CD14-positive monocyte (primary cell): Measurements from ENCODE around the gene DENND2C. TPM values are rescaled to one million over a fixed set of nuclear protein-coding genes. Genes with fewer than 3 reads are reported as not detected.

ENCODE experiments used
- DNase-seq, 3 donors: peaks; one replicate each; pipeline ENCODE4 v3.0.0-alpha.2; 2011 to 2022
- H2AFZ ChIP-seq: 2 replicates; pipeline ENCODE4 v1.6.0; 2012; ENCODE audit warnings: mild to moderate bottlenecking, low read depth, low read length, inconsistent platforms; ENCODE audit not compliant: insufficient read depth, poor library complexity, severe bottlenecking
- H3K27ac ChIP-seq, 2 donors: 1 replicate in 1 of 2; 2 replicates in 1 of 2; pipeline ENCODE4 v1.5.1; 2012 to 2013; ENCODE audit warnings: low read length in 2 of 2, control low read depth in 1 of 2, inconsistent platforms in 1 of 2, low read depth in 1 of 2, mild to moderate bottlenecking in 1 of 2
- H3K27me3 ChIP-seq, 2 donors: one replicate each; pipeline versions ENCODE4 v1.6.0 to v1.6.1; 2011 to 2013; ENCODE audit warnings: low read length in 2 of 2; ENCODE audit not compliant: control insufficient read depth in 2 of 2, insufficient read depth in 2 of 2
- H3K36me3 ChIP-seq, 2 donors: replicated peaks in 1 of 2; 1 replicate in 1 of 2; 2 replicates in 1 of 2; pipeline versions ENCODE4 v1.5.1 to v1.6.1; 2012 to 2013; ENCODE audit warnings: low read length in 2 of 2, control low read depth in 1 of 2, inconsistent platforms in 1 of 2, mild to moderate bottlenecking in 1 of 2; ENCODE audit not compliant: insufficient read depth in 2 of 2, control insufficient read depth in 1 of 2
- H3K4me1 ChIP-seq, 2 donors: 1 replicate in 1 of 2; 2 replicates in 1 of 2; pipeline versions ENCODE4 v1.5.1 to v1.6.1; 2012 to 2013; ENCODE audit warnings: low read length in 2 of 2, control low read depth in 1 of 2, inconsistent platforms in 1 of 2, mild to moderate bottlenecking in 1 of 2, moderate library complexity in 1 of 2; ENCODE audit not compliant: insufficient read depth in 2 of 2, control insufficient read depth in 1 of 2
- H3K4me2 ChIP-seq: replicated peaks from 2 replicates; pipeline ENCODE3; 2012; ENCODE audit warnings: low read length, moderate library complexity, mild to moderate bottlenecking; ENCODE audit not compliant: poor library complexity, severe bottlenecking; ENCODE audit errors: extremely low read depth
- H3K4me3 ChIP-seq, 3 experiments: fragments of 200-600 bp in 1 of 3; sonication (generic) in 1 of 3; replicated peaks in 1 of 3; 1 replicate in 2 of 3; 2 replicates in 1 of 3; pipeline ENCODE4 v1.5.1; 2011 to 2013; ENCODE audit warnings: low read length in 3 of 3, mild to moderate bottlenecking in 3 of 3, control low read depth in 2 of 3, low read depth in 2 of 3, inconsistent platforms in 1 of 3, moderate library complexity in 1 of 3
- H3K79me2 ChIP-seq: 2 replicates; pipeline ENCODE4 v1.6.0; 2012; ENCODE audit warnings: mild to moderate bottlenecking, control low read depth, inconsistent platforms, low read length, moderate library complexity; ENCODE audit not compliant: insufficient read depth
- H3K9ac ChIP-seq: 2 replicates; pipeline ENCODE4 v1.6.0; 2017; ENCODE audit warnings: low read length, mild to moderate bottlenecking; ENCODE audit not compliant: insufficient read depth, poor library complexity, severe bottlenecking
- H3K9me3 ChIP-seq, 2 donors: replicated peaks in 1 of 2; 1 replicate in 1 of 2; 2 replicates in 1 of 2; pipeline versions ENCODE4 v1.5.1 to v1.6.1; 2012 to 2013; ENCODE audit warnings: low read length in 2 of 2, control low read depth in 1 of 2; ENCODE audit not compliant: control insufficient read depth in 1 of 2, insufficient read depth in 1 of 2
- H4K20me1 ChIP-seq: 2 replicates; pipeline ENCODE4 v1.6.0; 2012; ENCODE audit warnings: mild to moderate bottlenecking, low read length, control low read depth, moderate library complexity; ENCODE audit not compliant: insufficient read depth
- H3K27ac Mint-ChIP-seq, 7 donors: one replicate each; pipeline ENCODE4 v1.8.0; 2020; ENCODE audit warnings: mild to moderate bottlenecking in 7 of 7, mixed read lengths in 7 of 7, moderate library complexity in 6 of 7, inconsistent platforms in 2 of 7
- H3K27me3 Mint-ChIP-seq, 3 donors: one replicate each; pipeline ENCODE4 v1.8.0; 2021 to 2022; ENCODE audit warnings: low read depth in 3 of 3, mild to moderate bottlenecking in 3 of 3, mixed read lengths in 3 of 3, moderate library complexity in 3 of 3, inconsistent platforms in 1 of 3
- H3K36me3 Mint-ChIP-seq, 2 donors: one replicate each; pipeline ENCODE4 v1.8.0; 2020; ENCODE audit warnings: mixed read lengths in 2 of 2, inconsistent platforms in 1 of 2, mild to moderate bottlenecking in 1 of 2
- H3K4me1 Mint-ChIP-seq: one replicate; pipeline ENCODE4 v1.8.0; 2020; ENCODE audit warnings: mild to moderate bottlenecking, mixed read lengths
- H3K4me3 Mint-ChIP-seq, 2 donors: one replicate each; pipeline ENCODE4 v1.8.0; 2020; ENCODE audit warnings: mild to moderate bottlenecking in 2 of 2, mixed read lengths in 2 of 2, moderate library complexity in 1 of 2
- H3K9me3 Mint-ChIP-seq, 7 donors: one replicate each; pipeline ENCODE4 v1.8.0; 2020 to 2022; ENCODE audit warnings: mixed read lengths in 7 of 7, mild to moderate bottlenecking in 6 of 7, moderate library complexity in 6 of 7, inconsistent platforms in 2 of 7
- CTCF ChIP-seq: fragments of 200-600 bp; IDR thresholded peaks from one replicate; pipeline ENCODE4 v1.8.0; 2022; ENCODE audit warnings: antibody characterized with exemption, mild to moderate bottlenecking
- WGBS: methylation state at CpG from one replicate; pipeline ENCODE4 v1.1.5; 2013; ENCODE audit warnings: missing lambda C conversion rate; ENCODE audit not compliant: insufficient coverage; 5-methylcytosine and 5-hydroxymethylcytosine counted together
- intact Hi-C, 2 donors: fragments of 100-400 bp; cut with micrococcal nuclease; formaldehyde crosslinking; loops; one replicate each; pipeline versions ENCODE4 v1.15.0 to v1.15.1; 2023
- polyA plus RNA-seq, 3 donors: library from polyadenylated mRNA; depleted of rRNA in 1 of 3; unstranded in 2 of 3; stranded (reverse) in 1 of 3; fragments of 300-500 nt in 2 of 3; fragments of >200 nt in 1 of 3; fragmentation: Illumina TruSeq in 2 of 3; gene quantifications; 1 replicate in 2 of 3; 2 replicates in 1 of 3; pipeline ENCODE4 v1.2.3, GENCODE V29; 2012 to 2021

The DENND2C gene
- polyA plus RNA-seq, 3 donors, result 0.03 to 0.07 (median 0.06) TPM

- WGBS, result no CpG with 5 or more reads among the region's 1 CpG
- no peak overlapping the region for H3K27ac ChIP-seq
- no peak overlapping the region for H2AFZ ChIP-seq
- Mint-ChIP-seq H3K4me1 (peaks cover 26% of the 10 kb centered on the region), H3K36me3 (no peaks in the 10 kb centered on the region), H3K27me3 (peaks cover 0 to 4% (median 2%) of the 10 kb centered on the region in 3 donors), H3K9me3 (peaks cover 0 to 5% (median 0%) of the 10 kb centered on the region in 7 donors), H3K4me3 (no peak overlapping the region), H3K27ac (peak overlapping the region in 1 of 7 donors; percentile 6)
- H3K4me3 ChIP-seq, result no peak overlapping the region
- no peaks in the 10 kb centered on the region for H3K36me3 ChIP-seq
- no peaks in the 10 kb centered on the region for H3K9me3 ChIP-seq
- no peak overlapping the region for H3K9ac ChIP-seq
- no peaks in the 10 kb centered on the region for H3K27me3 ChIP-seq
- no peaks in the 10 kb centered on the region for H4K20me1 ChIP-seq
- no peak overlapping the region for H3K4me2 ChIP-seq
- peak; percentile 69 for TF ChIP-seq CTCF
- H3K4me1 ChIP-seq, result peaks cover 13 to 16% of the 10 kb centered on the region in 2 donors
- H3K79me2 ChIP-seq, result no peaks in the 10 kb centered on the region
- intact Hi-C loops, result loop anchor here in 1 of 2 donors (10.0 kb wide), 1 partner anchor 214 kb away; no protein-coding TSS in a partner anchor
- peak in 1 of 3 donors; percentile 14 for DNase-seq
These were observed 111.3 kb downstream of the DENND2C start for GRCh38 chr1:114558544-114558943.

- intact Hi-C loops, result loop anchor here in 1 of 2 donors (10.0 kb wide), 1 partner anchor 210 kb away; no protein-coding TSS in a partner anchor
- H3K36me3 ChIP-seq, result no peaks in the 10 kb centered on the region
- peaks cover 0 to 5% (median 0%) of the 10 kb centered on the region in 7 donors for H3K9me3 Mint-ChIP-seq
- no peak for DNase-seq
- H3K79me2 ChIP-seq, result no peaks in the 10 kb centered on the region
- no peaks in the 10 kb centered on the region for H3K27me3 ChIP-seq
- peaks cover 0 to 7% (median 2%) of the 10 kb centered on the region in 3 donors for H3K27me3 Mint-ChIP-seq
- no peak overlapping the region for H2AFZ ChIP-seq
- no peak for TF ChIP-seq CTCF
- H3K4me1 Mint-ChIP-seq, result peaks cover 12% of the 10 kb centered on the region
- H3K36me3 Mint-ChIP-seq, result no peaks in the 10 kb centered on the region
- H3K4me3 Mint-ChIP-seq, result no peak overlapping the region
- no peak overlapping the region for H3K27ac ChIP-seq
- no peaks in the 10 kb centered on the region for H4K20me1 ChIP-seq
- 100% methylated on average over 1 of the region's 2 CpGs for WGBS
- H3K27ac Mint-ChIP-seq, result peak overlapping the region in 1 of 7 donors; percentile 33
- H3K9me3 ChIP-seq, result no peaks in the 10 kb centered on the region
- no peak overlapping the region for H3K4me3 ChIP-seq
- peaks cover 9 to 14% of the 10 kb centered on the region in 2 donors for H3K4me1 ChIP-seq
- no peak overlapping the region for H3K4me2 ChIP-seq
- H3K9ac ChIP-seq, result no peak overlapping the region
These were observed 115.3 kb downstream of the DENND2C start for GRCh38 chr1:114554577-114554976.
